GM18867 (cell line): ENCODE data around the gene DNAJC22.
"Not testable (repeated sequence)": the region's sequence is repeated elsewhere in the genome, so short reads cannot be mapped to it uniquely, and the experiment has no call there.

Experiments
- ATAC-seq: cut with Tn5 transposase; IDR thresholded peaks from one replicate; pipeline ENCODE4 v1.9.1; 2021; ENCODE audit warnings: mild to moderate bottlenecking, moderate library complexity; ENCODE audit not compliant: unreplicated experiment

The DNAJC22 gene

GRCh38 chr12:49367381-49368239, 20.9 kb downstream of the DNAJC22 start, which contains the start of gene SPATS2:
SPATS2 (plus strand) TSS chr12:49367462; CDS start chr12:49461013, 93,551 bp downstream.
- no peak for ATAC-seq

- ATAC-seq: no peak
These were observed 21.5 kb downstream of the DNAJC22 start for GRCh38 chr12:49368240-49368600.

- ATAC-seq: peak; percentile 41
These were observed 22.9 kb downstream of the DNAJC22 start for GRCh38 chr12:49369411-49370145.

DNA sequence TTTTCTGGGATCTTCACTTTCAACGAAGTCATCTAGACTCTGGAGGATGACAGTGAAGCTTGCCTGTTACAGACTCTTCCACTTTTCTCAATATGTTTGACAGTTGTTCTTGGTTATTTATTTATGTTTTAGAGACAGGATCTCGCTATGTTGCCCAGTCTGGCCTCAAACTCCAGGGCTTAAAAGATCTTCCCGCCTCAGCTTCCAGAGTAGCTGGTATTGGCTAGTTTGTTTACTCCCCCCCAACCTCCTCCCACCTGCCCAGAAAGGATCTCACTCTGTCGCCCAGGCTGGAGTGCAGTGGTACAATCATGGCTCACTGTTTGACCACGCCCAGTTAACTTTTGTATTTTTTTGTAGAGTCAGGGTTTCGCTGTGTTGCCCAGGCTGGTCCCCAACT, 23.9 kb downstream of the DNAJC22 start:
- ATAC-seq: no peak

DNA sequence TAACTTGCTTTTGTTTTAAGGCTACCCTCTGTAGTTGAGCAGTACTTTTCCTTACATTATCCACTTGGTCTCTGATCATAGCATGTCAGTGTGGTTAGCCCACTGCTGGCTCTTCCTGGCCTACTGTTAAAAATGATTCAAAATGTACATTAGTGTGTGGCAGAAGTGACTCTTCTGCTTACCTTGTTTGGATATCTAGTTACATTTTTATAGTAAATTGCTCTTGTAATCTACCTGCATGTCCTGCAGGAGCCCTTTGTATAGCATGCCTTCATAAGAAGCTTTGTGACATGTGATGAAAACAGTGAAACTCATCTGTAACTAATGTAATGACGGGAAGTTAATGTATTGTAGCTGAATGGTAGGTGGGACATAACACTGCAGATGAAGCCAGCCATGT, 28.7 kb downstream of the DNAJC22 start:
- no peak for ATAC-seq

DNA sequence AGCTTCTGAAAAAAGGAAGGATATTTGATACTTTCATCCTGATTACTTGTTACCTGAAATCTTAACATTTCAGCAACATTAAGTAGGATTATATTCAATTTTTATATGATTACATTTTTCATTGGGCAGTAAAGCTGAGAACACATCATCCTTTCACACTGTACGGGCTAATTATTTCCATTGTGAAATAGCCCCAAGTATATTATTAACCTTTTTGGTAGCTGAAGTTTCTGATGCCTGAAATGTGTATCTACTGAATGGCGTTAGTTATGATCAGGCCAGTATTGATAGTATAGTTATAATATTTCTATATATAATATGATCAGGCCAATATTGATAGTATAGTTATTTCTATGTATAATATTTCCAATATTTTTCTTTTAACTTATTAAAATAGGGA, 30.7 kb downstream of the DNAJC22 start:
- no peak for ATAC-seq

- not testable (repeated sequence) for ATAC-seq
These were observed 33.5 kb downstream of the DNAJC22 start for GRCh38 chr12:49380184-49380583.

DNA sequence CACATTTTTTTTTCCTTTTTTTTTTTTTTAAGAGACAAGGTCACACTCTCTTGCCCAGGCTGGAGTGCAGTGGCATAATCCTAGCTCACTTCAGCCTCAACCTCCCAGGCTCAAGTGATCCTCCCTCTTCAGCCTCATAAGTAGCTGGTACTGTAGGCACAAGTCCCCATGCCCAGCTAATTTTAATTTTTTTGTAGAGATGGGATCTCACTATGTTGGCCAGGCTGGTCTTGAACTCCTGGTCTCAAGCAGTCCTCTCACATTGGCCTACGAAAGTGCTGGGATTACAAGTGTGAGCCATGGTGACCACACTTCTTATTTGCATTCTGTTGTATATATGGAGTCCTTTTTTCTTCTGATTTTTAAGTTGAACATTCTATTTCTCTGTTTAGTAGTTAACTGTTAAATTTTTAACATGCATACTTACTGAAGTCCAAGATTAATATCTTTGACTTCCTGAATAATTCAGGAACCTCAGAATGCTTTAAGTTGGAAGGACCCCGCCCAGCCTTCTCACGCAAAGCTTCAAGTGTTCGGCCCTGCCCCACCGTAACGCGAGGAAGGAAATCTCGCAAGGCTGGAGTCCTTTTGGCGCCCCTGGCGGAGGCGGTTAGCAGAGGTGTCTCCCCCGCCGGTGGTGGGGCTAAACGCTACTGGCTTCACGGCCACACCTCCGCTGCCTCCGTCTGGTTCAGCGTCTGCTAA, 42.1 kb downstream of the DNAJC22 start:
- no peak for ATAC-seq

- no peak for ATAC-seq
These were observed 42.7 kb downstream of the DNAJC22 start for GRCh38 chr12:49389387-49389703.

GRCh38 chr12:49397000-49397399, 50.3 kb downstream of the DNAJC22 start:
- ATAC-seq: no peak

DNA sequence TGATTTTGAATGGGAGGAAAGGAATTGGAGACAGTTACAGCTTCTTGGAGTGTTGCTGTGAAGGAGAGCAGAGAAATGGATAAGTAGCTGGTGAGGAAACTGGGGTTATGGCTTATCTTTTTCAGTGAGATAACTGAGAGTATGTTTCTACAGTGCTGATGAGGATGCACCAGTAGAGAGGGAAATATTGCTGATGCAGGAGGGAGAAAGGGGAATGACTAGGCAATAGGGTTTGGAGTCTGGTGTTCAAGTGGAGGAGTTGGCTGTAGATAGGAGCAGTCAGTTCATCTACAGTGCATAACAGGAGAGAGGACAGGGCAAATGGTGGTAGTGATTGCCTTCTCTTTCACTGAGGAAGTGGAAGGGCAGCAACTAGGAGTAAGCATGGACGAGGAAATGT, 53.6 kb downstream of the DNAJC22 start:
- no peak for ATAC-seq
